ENCODE results near the gene GPBAR1. TPM values are rescaled to one million over a fixed set of nuclear protein-coding genes. Genes with fewer than 3 reads are reported as not detected.

Gene GPBAR1
- total RNA-seq, 1 experiment from 2014 or later = 1.1 TPM

GRCh38 chr2:218257390-218257981, 3.3 kb upstream of the GPBAR1 start:
- CTCF ChIA-PET = interaction anchor here (0.7 to 1.1 kb wide), 2 partner anchors 27 to 99 kb away, joined by 3 read pairs; partner anchors contain the start of gene CATIP
- Mint-ChIP-seq H3K36me3 (ENCODE audit: insufficient read depth, unreplicated experiment) (peaks cover 68% of the 10 kb centered on the region), H3K4me3 (ENCODE audit: low read depth, unreplicated experiment) (no peak overlapping the region), H3K4me1 (ENCODE audit: low read depth, unreplicated experiment) (peaks cover 19% of the 10 kb centered on the region), H3K27ac (ENCODE audit: unreplicated experiment) (no peak overlapping the region), H3K27me3 (ENCODE audit: unreplicated experiment) (no peaks in the 10 kb centered on the region), H3K9me3 (ENCODE audit: low read depth, unreplicated experiment) (no peaks in the 10 kb centered on the region)
- intact Hi-C loops (cut with micrococcal nuclease; ENCODE audit: unreplicated experiment) = no loop called here
- BruUV-seq (replicated peaks) = no TSS peak
- DNase-seq = peak; percentile 25
- TF ChIP-seq CTCF (IDR thresholded peaks at IDR 0.05; ENCODE audit: unreplicated experiment) = peak; percentile 75

- no peak overlapping the region for H3K4me3 Mint-ChIP-seq (ENCODE audit: low read depth, unreplicated experiment)
- no peaks in the 10 kb centered on the region for H3K9me3 Mint-ChIP-seq (ENCODE audit: low read depth, unreplicated experiment)
- BruUV-seq (replicated peaks) = no TSS peak
- TF ChIP-seq CTCF (IDR thresholded peaks at IDR 0.05; ENCODE audit: unreplicated experiment) = no peak
- intact Hi-C loops (cut with micrococcal nuclease; ENCODE audit: unreplicated experiment) = no loop called here
- CTCF ChIA-PET = no interaction called here
- peak overlapping the region; percentile 5 for H3K27ac Mint-ChIP-seq (ENCODE audit: unreplicated experiment)
- no peaks in the 10 kb centered on the region for H3K27me3 Mint-ChIP-seq (ENCODE audit: unreplicated experiment)
- no peak for DNase-seq
- peaks cover 19% of the 10 kb centered on the region for H3K4me1 Mint-ChIP-seq (ENCODE audit: low read depth, unreplicated experiment)
- peaks cover 66% of the 10 kb centered on the region for H3K36me3 Mint-ChIP-seq (ENCODE audit: insufficient read depth, unreplicated experiment)
These were observed 1.5 kb upstream of the GPBAR1 start for GRCh38 chr2:218259099-218259961.

GRCh38 chr2:218260166-218260565, 649 bp upstream of the GPBAR1 start:
- CTCF ChIA-PET = interaction anchor here (0.6 to 0.7 kb wide), 4 partner anchors 38 to 150 kb away, joined by 3 to 9 read pairs (median 4); no protein-coding TSS in a partner anchor
- Mint-ChIP-seq H3K4me3 (ENCODE audit: low read depth, unreplicated experiment) (no peak overlapping the region), H3K27me3 (ENCODE audit: unreplicated experiment) (no peaks in the 10 kb centered on the region), H3K4me1 (ENCODE audit: low read depth, unreplicated experiment) (peaks cover 19% of the 10 kb centered on the region), H3K27ac (ENCODE audit: unreplicated experiment) (peak overlapping the region; percentile 44), H3K9me3 (ENCODE audit: low read depth, unreplicated experiment) (no peaks in the 10 kb centered on the region), H3K36me3 (ENCODE audit: insufficient read depth, unreplicated experiment) (peaks cover 58% of the 10 kb centered on the region)
- intact Hi-C loops (cut with micrococcal nuclease; ENCODE audit: unreplicated experiment) = loop anchor here (5.0 kb wide), 1 partner anchor 73 kb away; no protein-coding TSS in a partner anchor
- no TSS peak for BruUV-seq (replicated peaks)
- no peak for DNase-seq
- no peak for TF ChIP-seq CTCF (IDR thresholded peaks at IDR 0.05; ENCODE audit: unreplicated experiment)

- BruUV-seq (replicated peaks) = no TSS peak
- intact Hi-C loops (cut with micrococcal nuclease; ENCODE audit: unreplicated experiment) = loop anchor here (5.0 kb wide), 1 partner anchor 74 kb away; no protein-coding TSS in a partner anchor
These were observed 815 bp downstream of the GPBAR1 start for GRCh38 chr2:218261423-218262236.

More at GRCh38 chr2:218261423-218262236, 815 bp downstream of the GPBAR1 start:
- peaks cover 55% of the 10 kb centered on the region for H3K36me3 Mint-ChIP-seq (ENCODE audit: insufficient read depth, unreplicated experiment)
- CTCF ChIA-PET = interaction anchor here (1.0 kb wide), 1 partner anchor 45 kb away, joined by 8 read pairs; the partner anchor contains the start of gene ARPC2
- no peak for DNase-seq
- peaks cover 19% of the 10 kb centered on the region for H3K4me1 Mint-ChIP-seq (ENCODE audit: low read depth, unreplicated experiment)
- peak overlapping the region; percentile 44 for H3K27ac Mint-ChIP-seq (ENCODE audit: unreplicated experiment)
- no peak overlapping the region for H3K4me3 Mint-ChIP-seq (ENCODE audit: low read depth, unreplicated experiment)
- TF ChIP-seq CTCF (IDR thresholded peaks at IDR 0.05; ENCODE audit: unreplicated experiment) = no peak
- H3K27me3 Mint-ChIP-seq (ENCODE audit: unreplicated experiment) = no peaks in the 10 kb centered on the region
- H3K9me3 Mint-ChIP-seq (ENCODE audit: low read depth, unreplicated experiment) = no peaks in the 10 kb centered on the region
